Measurements from ENCODE around the gene PIK3CD. TPM values are rescaled to one million over a fixed set of nuclear protein-coding genes. Genes with fewer than 3 reads are reported as not detected.

Gene PIK3CD
- total and polyA plus RNA-seq, 2 donors (not counting 3 experiments of a cell fraction or from before 2014, with no cell fraction given), result 3.5 to 5.2 TPM

DNA sequence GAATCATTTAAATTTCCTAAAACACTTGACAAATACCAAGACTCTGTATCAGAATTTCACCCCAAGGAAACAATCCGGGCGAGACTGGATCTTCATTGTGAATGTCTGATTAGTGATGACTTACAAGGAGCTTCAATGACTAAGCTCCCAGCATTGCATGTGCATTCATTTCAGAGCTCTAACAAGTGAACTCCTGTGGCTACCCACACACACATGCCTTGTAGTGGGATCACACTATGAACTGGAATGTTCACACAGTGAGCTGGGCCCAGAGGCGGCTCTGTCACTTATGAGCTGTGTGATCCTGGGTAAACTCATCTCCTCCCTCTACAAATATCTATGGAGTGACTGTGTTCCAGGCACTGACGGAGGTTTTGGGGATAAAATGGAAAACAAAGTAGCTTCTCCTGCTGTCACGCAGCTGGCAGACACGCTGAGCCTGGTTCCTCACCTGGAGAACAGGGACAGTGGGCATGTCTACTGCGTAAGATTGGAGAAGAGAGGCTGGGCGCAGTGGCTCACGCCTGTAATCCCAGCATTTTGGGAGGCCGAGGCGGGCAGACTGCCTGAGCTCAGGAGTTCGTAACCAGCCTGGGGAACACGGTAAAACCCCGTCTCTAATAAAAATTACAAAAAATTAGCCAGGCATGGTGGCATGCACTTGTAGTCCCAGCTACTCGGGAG is 115.4 kb downstream of the PIK3CD start:
- peaks cover 2% of the 10 kb centered on the region for H4K20me1 ChIP-seq (replicated peaks; ENCODE audit: control insufficient read depth, extremely low read depth, insufficient read depth, low read length)
- POLR2A ChIA-PET, result no interaction called here
- TF ChIP-seq, protein P1, sequence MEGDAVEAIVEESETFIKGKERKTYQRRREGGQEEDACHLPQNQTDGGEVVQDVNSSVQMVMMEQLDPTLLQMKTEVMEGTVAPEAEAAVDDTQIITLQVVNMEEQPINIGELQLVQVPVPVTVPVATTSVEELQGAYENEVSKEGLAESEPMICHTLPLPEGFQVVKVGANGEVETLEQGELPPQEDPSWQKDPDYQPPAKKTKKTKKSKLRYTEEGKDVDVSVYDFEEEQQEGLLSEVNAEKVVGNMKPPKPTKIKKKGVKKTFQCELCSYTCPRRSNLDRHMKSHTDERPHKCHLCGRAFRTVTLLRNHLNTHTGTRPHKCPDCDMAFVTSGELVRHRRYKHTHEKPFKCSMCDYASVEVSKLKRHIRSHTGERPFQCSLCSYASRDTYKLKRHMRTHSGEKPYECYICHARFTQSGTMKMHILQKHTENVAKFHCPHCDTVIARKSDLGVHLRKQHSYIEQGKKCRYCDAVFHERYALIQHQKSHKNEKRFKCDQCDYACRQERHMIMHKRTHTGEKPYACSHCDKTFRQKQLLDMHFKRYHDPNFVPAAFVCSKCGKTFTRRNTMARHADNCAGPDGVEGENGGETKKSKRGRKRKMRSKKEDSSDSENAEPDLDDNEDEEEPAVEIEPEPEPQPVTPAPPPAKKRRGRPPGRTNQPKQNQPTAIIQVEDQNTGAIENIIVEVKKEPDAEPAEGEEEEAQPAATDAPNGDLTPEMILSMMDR (IDR thresholded peaks at IDR 0.05; ENCODE audit: extremely low read depth in 1 of 2, insufficient read depth in 1 of 2, low read depth in 1 of 2, low read length in 2 of 2), result no peak
- TF ChIP-seq POLR2A (IDR thresholded peaks at IDR 0.05; ENCODE audit: low read depth, low read length), result no peak
- no peak for TF ChIP-seq EZH2 (IDR thresholded peaks at IDR 0.05; ENCODE audit: borderline replicate concordance, low read depth, low read length, severe bottlenecking)
- no peak for TF ChIP-seq JUN (IDR thresholded peaks at IDR 0.05; ENCODE audit: borderline replicate concordance, insufficient read depth, insufficient read length, low read depth)
- H3K27ac ChIP-seq (ENCODE audit: insufficient read depth, low read depth, low read length), result no peak overlapping the region
- H3K9me1 ChIP-seq (replicated peaks; ENCODE audit: control insufficient read depth, extremely low read depth, insufficient read depth, low read length), result no peaks in the 10 kb centered on the region
- no TSS peak for BruUV-seq (replicated peaks)
- peaks cover 15% of the 10 kb centered on the region for H3K79me2 ChIP-seq (ENCODE audit: control insufficient read depth, insufficient read depth, low read length)
- H3K4me1 ChIP-seq (ENCODE audit: control insufficient read depth, extremely low read depth, insufficient read depth, low read length), result no peaks in the 10 kb centered on the region
- intact Hi-C loops (cut with micrococcal nuclease) (no loop called here), dilution Hi-C loops (cut with MboI; ENCODE audit: extremely low pct_ligation_motif_present, low sequenced_read_pairs) (no loop called here)
- CTCF ChIA-PET, result interaction anchor here (1.0 to 1.7 kb wide), 2 partner anchors 10 to 18 kb away, joined by 4 to 5 read pairs; no protein-coding TSS in a partner anchor
- no peak overlapping the region for H3K4me2 ChIP-seq (ENCODE audit: insufficient read depth, low read length)
- H3K9ac ChIP-seq (replicated peaks; ENCODE audit: extremely low read depth, insufficient read depth, low read length), result no peak overlapping the region
- no peak overlapping the region for H2AFZ ChIP-seq (ENCODE audit: low read depth, low read length)
- H3K27me3 ChIP-seq (ENCODE audit: control insufficient read depth in 2 of 2, insufficient read depth in 2 of 2, low read length in 2 of 2), result no peaks in the 10 kb centered on the region
- no peak overlapping the region for H3K4me3 ChIP-seq (replicated peaks in 1 of 3; ENCODE audit: insufficient read depth in 1 of 3, low read depth in 1 of 3, low read length in 3 of 3)
- H3K9me3 ChIP-seq (replicated peaks; ENCODE audit: control insufficient read depth, insufficient read depth, low read length), result no peaks in the 10 kb centered on the region
- peak; percentile 21 for FAIRE-seq
- no peaks in the 10 kb centered on the region for H3K36me3 ChIP-seq (ENCODE audit: control insufficient read depth in 2 of 2, extremely low read depth in 1 of 2, insufficient read depth in 2 of 2, low read length in 2 of 2)
- no peak for DNase-seq (ENCODE audit: low read depth, low spot score)
